NCI-H2081 treated with DMSO at 0.1 percent for 48 hours (cell line): Measurements from ENCODE around the gene TP73.

Experiments
- DNase-seq: peaks from one replicate; lab custom pipeline; 2025; lab: John Stamatoyannopoulos, UW

Gene TP73

GRCh38 chr1:3673381-3674099, 21.2 kb downstream of the TP73 start:
- DNase-seq = no peak

- DNase-seq = no peak
These were observed 22.1 kb downstream of the TP73 start for GRCh38 chr1:3674100-3675094.

- DNase-seq = no peak
These were observed 23.1 kb downstream of the TP73 start for GRCh38 chr1:3675436-3675835.

DNA sequence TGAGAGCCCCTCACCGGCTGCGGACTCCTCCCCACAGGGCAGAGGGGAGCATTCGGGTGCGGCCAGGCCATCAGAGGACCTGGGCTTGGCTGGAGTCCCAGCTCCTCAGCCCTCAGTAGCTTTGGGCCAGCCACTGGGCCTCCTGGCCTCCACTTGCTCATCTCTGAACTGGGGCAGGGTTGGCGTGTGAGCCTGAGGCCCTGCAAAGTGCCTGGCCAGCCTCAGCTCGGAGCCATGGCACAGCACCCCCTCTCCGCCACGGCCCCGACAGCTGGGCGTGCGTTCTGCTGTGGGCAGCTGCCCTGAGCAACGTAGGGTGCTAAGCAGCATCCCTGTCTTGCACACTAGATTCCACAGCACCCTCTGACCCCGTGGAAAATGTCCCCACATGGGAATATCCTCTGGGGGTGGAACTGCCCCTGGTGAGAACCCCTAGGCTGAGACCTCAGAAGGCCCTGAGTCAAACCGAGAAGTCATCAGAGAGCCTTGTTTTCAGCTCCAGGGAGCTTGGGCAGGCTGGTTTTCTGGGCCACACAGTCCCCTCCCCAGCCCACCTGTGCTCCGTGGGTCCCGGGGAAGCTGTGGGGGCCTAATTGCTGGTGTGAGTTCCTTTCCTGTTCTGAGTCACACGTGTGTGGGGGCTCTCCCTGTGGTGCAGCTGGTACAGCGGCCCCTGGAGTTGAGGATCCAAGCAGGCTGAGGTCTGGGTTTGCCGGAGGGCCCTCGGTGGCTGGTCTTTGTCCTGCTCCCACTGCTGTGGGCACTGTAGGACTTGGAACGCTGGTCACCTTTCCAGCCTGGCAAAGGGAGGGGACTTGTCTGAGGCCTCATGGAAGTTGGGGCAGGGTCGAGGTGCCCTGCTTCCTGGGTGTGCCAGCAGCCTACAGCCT, 24.5 kb downstream of the TP73 start:
- DNase-seq = no peak

GRCh38 chr1:3677484-3677883, 25.2 kb downstream of the TP73 start:
- DNase-seq = no peak

GRCh38 chr1:3678361-3679097, 26.2 kb downstream of the TP73 start:
- no peak for DNase-seq

- no peak for DNase-seq
These were observed 26.8 kb downstream of the TP73 start for GRCh38 chr1:3679098-3679555.

- no peak for DNase-seq
These were observed 27.6 kb downstream of the TP73 start for GRCh38 chr1:3679799-3680453.

DNA sequence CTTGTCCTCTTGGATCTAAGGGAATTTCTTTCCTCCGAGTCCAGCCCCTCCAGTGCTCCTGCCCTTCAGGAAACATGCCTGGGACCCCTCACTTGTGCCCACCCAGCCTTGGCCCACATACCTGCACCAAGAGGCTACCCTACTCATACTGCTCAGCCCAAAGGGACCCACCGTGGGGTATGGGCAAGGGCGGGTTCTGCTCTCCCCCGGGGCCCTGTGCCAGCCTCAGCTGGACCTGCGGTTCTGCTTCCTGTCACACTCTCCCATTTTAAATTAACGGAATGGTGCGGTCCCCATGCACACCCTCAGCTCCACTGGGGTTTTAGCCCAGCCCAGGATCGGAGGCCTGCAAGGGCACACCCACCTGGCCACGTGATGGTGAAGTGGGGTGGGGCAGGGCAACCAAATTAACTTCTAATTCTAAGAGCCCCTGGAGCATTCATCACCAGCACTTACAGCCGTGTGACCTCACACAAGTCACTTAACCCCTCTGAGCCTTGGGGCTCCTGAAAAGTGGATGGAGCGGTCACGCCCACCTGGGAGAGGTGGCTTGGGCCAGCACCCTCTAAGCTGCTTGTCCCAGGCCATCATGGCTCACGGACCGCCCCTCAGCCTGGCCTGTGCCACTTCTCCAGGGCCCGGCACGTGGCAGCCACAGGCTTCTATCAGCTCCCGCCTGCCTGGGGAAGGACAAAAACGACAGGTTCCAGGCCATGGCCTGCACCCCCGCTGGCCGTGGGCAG, 28.3 kb downstream of the TP73 start:
- DNase-seq = no peak

DNA sequence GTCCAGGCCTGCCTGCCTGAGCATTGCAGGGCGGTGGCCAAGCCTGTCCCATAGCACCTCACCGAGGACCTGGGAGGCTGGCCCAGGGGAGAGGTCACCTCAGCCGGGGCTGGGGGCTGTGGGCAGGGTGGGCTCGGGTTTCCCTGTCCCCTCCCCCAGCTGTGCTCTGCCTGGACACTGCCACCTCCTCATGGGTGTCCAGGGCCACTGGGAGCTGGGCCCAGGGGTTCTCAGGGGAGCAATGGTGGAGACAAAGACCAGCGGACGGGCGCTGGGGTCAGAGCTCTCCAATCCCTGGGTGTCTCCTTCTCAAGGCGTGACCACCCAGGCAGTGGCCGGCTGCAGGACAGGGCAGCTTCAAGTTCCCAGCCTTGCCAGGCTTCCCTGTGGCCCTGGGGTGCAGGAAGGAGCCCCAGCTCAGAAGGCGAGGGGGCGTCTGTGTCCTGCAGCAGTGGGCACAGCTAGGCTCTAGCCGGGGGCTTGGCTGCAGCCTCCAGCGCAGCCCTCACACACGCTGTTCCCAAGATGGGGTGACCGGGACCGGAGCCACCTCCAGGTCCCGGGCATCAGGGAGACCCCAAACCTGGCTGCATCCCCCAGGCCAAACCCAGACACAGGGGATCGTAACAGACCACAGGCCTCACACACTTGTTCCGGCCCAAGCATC, 29.0 kb downstream of the TP73 start:
- no peak for DNase-seq

DNA sequence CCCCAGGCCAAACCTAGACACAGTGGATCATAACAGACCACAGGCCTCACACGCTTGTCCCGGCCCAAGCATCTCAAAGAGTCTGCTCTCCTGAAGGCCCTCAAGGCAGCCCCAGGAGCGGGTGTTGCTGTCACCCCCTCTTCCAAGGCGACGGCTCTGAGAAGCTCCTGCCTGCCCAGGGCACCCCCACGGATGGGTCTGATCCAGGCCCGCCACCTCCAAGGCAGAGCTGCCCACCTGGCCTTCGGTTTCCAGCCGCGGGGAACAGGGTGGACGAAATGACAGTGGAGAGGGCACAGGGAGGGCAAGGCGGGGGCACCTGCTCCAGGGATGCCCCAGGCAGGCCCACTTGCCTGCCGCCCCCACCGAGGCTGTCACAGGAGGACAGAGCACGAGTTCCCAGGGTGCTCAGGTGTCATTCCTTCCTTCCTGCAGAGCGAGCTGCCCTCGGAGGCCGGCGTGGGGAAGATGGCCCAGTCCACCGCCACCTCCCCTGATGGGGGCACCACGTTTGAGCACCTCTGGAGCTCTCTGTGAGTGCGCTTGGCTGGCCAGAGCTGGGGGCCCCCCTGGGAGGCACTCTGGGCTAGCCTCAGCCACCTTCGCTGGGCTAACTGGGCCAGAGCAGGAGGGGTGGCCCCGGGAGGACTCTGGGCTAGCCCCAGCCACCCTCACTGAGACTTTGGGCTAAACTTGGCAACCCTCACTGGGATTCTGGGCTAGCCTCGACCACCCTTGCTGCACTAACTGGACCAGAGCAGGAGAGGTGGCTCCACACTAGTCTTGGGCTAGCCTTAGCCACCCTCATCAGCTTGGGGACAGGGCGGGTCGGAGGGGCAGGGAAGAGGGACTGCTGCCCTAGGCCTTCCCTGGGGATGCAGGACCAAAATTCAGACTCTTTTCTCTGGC, 29.8 kb downstream of the TP73 start:
- no peak for DNase-seq

DNA sequence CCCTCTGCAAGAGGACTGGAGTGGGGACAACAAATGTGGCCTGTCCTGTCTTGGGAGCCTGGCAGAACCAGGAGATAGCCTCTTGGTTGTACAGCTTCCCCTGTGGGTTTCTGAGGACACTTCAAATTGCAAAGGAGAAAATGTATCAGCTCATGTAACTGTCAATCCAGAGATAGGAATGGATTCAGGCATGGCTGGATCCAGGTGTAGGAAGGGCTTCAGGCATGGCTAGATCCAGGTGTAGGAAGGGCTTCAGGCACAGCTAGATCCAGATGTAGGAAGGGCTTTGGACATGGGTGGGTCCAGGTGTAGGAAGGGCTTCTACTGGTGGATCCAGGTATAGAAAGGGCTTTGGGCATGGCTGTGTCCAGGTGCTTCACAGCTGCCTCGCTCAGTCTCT, 30.9 kb downstream of the TP73 start:
- DNase-seq = no peak

GRCh38 chr1:3683992-3684391, 31.7 kb downstream of the TP73 start:
- no peak for DNase-seq

DNA sequence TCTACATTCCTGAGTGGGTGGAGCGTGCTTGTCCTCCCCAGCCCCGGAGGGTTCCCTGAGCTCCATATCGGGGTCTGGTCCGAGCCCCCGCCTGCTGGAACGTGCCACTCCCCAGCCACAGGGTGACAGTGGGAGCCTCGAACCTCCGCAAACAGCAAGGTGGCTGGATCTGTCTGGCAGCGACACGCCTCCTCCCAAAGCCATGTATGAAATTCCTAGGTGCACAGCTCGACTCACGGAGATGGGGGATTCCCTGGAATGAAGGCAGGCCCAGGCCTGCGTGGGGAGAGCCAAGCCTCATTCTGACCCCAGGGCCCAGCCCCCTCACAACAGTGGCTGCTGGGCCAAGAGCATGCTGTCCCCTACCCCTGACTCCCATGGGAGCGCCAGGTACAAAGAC, 32.9 kb downstream of the TP73 start:
- no peak for DNase-seq

DNA sequence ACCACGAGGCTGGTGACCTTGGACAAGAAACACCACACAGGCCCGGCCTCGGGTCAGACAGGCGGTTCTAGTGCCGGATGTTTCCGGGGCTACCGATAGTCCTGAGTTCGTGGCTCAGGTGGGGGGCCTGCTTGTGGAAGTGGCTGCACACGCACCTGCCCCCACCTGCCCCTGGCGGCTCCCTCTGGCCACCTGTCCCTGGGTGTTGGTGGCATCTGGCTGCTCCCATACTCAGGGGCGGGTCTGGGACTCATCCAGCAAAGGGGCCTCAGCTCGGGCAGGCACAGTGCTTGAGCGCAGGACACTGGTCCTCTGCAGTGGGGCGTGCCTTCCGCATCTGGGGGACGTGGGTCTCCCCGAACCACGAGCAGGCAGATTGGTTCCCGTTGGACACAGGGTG, 33.6 kb downstream of the TP73 start:
- no peak for DNase-seq

DNA sequence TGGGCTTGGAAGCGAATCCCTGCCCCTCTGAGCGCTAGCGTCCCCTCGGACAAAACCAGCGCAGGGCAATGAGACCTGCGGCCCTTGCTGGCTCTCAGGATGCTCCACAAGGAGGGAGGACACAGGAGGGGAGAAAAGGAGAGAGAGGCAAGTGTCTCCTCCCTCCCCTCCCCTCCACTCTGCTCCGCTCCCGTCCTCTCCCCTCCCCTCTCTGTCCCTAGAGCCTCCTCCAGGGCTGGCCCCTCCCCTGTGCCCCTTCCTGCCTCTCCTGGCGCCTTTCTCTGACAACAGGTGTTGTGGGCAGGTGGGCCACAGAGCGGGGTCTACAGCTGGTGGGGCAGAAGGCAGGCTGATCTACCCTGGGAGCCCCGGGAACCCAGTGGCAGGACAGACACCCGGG, 35.2 kb downstream of the TP73 start:
- DNase-seq = no peak

DNA sequence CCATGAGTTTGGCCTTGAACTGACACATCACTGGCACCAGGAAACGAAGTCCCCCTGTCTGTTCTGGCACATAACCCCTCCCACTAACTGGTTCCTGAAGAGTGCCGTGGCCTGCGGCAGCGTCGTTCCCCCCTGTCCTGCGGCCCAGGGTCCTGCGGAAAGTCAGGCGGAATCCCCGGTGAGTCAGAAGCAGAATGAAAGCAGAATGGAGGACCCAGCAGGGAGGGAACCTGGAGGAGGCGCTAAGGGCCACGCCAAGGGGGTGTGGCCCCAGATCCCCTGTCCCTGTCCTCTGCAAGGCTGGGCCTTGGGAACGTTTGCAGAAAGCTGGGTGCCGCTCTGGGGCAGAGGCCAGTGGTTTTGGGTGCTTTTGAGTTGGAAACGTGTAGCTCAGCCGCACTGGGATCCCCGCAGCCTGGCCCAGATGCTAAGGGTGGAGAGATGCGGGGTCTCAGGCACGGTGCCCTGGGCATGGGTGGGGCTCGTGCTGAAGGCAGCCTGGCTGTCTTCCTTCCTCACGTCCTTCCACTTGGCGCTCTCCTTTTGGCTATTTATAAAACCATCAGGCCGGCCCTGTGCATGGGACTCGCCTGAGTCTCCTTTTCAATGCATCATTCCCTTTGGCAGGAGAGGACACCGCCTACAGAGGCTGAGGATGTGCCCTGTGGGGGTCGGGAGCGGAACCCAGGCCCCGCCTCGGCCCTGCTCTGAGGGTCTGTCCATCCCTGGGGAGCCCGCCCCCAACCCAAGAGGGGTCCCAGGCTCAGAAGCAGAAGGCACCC, 36.2 kb downstream of the TP73 start:
- DNase-seq = no peak
